Activated CD4-positive, alpha-beta T cell treated with anti-CD3 and anti-CD28 coated beads for 48 hours (primary cell): Measurements from ENCODE around the gene AIFM1.

Experiments used
- DNase-seq: peaks from one replicate; pipeline ENCODE4 v3.0.0-alpha.2; 2020

The AIFM1 gene

GRCh38 chrX:130165703-130166502 lies at the start of gene AIFM1:
Gene AIFM1 (minus strand): TSS chrX:130165841. CDS start chrX:130165656, 185 bp downstream.
- DNase-seq = peak; percentile 89

- DNase-seq = no peak
Observed at GRCh38 chrX:130213376-130213775, 47.7 kb upstream of the AIFM1 start.

- DNase-seq = no peak
Observed at GRCh38 chrX:130212371-130212770, 46.7 kb upstream of the AIFM1 start.

- peak; percentile 9 for DNase-seq
Observed at GRCh38 chrX:130211415-130212186, 46.0 kb upstream of the AIFM1 start.

- no peak for DNase-seq
Observed at GRCh38 chrX:130204647-130205046, 39.0 kb upstream of the AIFM1 start.

- DNase-seq = no peak
Observed at GRCh38 chrX:130197464-130197863, 31.8 kb upstream of the AIFM1 start.

GRCh38 chrX:130196466-130196865 lies 30.8 kb upstream of the AIFM1 start:
- DNase-seq = no peak

GRCh38 chrX:130190801-130191200 lies 25.2 kb upstream of the AIFM1 start:
- DNase-seq = no peak

GRCh38 chrX:130186651-130187050 lies 21.0 kb upstream of the AIFM1 start:
- no peak for DNase-seq

GRCh38 chrX:130184857-130185256 lies 19.2 kb upstream of the AIFM1 start:
- DNase-seq = no peak

- no peak for DNase-seq
Observed at GRCh38 chrX:130184168-130184567, 18.5 kb upstream of the AIFM1 start.

GRCh38 chrX:130179579-130180215 lies 14.1 kb upstream of the AIFM1 start:
- no peak for DNase-seq

GRCh38 chrX:130179170-130179569 lies 13.5 kb upstream of the AIFM1 start:
- no peak for DNase-seq

GRCh38 chrX:130176942-130177341 lies 11.3 kb upstream of the AIFM1 start:
- no peak for DNase-seq

- no peak for DNase-seq
Observed at GRCh38 chrX:130176354-130176776, 10.7 kb upstream of the AIFM1 start.

- DNase-seq = no peak
Observed at GRCh38 chrX:130174937-130175336, 9.3 kb upstream of the AIFM1 start.

- no peak for DNase-seq
Observed at GRCh38 chrX:130174045-130174704, 8.5 kb upstream of the AIFM1 start.

- peak; percentile 54 for DNase-seq
Observed at GRCh38 chrX:130173190-130173895, 7.7 kb upstream of the AIFM1 start.

GRCh38 chrX:130172127-130172845 lies 6.6 kb upstream of the AIFM1 start:
- no peak for DNase-seq

- DNase-seq = peak; percentile 45
Observed at GRCh38 chrX:130171446-130172126, 5.9 kb upstream of the AIFM1 start, which contains the start of gene RAB33A. Gene RAB33A (plus strand): TSS chrX:130171962. CDS start chrX:130172063, 101 bp downstream.
